Mesendoderm (in vitro differentiated cells): ENCODE results near the gene WDSUB1.

Experiments used
- small RNA-seq: library from polyadenylated mRNA; stranded (forward); fragments of <200 nt; extraction: miRNeasy Mini kit (QIAGEN cat#:217004); gene quantifications from one replicate; pipeline ENCODE3, GENCODE V24; 2013; ENCODE audit not compliant: insufficient read depth

Gene WDSUB1

Small RNAs within 50 kb of the gene (small RNA-seq; reads per million reads assigned to genes)
- 0.54 reads per million for gene MIR6888
